Progenitor cell of endocrine pancreas (in vitro differentiated cells): ENCODE measurements around the gene GABRB2. TPM values are rescaled to one million over a fixed set of nuclear protein-coding genes. Genes with fewer than 3 reads are reported as not detected.

Experiments
- DNase-seq: peaks from one replicate; pipeline ENCODE4 v3.0.0; 2021; ENCODE audit warnings: low spot score; ENCODE audit not compliant: unreplicated experiment
- H3K27ac Mint-ChIP-seq: 2 replicates; pipeline ENCODE4 v1.8.0; 2021; ENCODE audit warnings: mild to moderate bottlenecking, moderate library complexity, mixed read lengths
- H3K27me3 Mint-ChIP-seq: 2 replicates; pipeline ENCODE4 v1.8.0; 2021; ENCODE audit warnings: mixed read lengths
- H3K36me3 Mint-ChIP-seq: 2 replicates; pipeline ENCODE4 v1.8.0; 2022; ENCODE audit warnings: mixed read lengths; ENCODE audit not compliant: insufficient read depth
- H3K4me1 Mint-ChIP-seq: 2 replicates; pipeline ENCODE4 v1.8.0; 2021; ENCODE audit warnings: low read depth, mixed read lengths
- H3K4me3 Mint-ChIP-seq: 2 replicates; pipeline ENCODE4 v1.8.0; 2021; ENCODE audit warnings: low read depth, mild to moderate bottlenecking, moderate library complexity, mixed read lengths
- H3K9me3 Mint-ChIP-seq: 2 replicates; pipeline ENCODE4 v1.8.0; 2021; ENCODE audit warnings: low read depth, mixed read lengths
- total RNA-seq: library from RNA; stranded (reverse); gene quantifications from 2 replicates; pipeline ENCODE4 v1.2.1, GENCODE V29; 2021
- TF ChIP-seq, protein P1 (sequence below): fragments of 200-600 bp; sonication (generic); IDR thresholded peaks from one replicate; pipeline ENCODE4 v1.5.0; 2021; ENCODE audit warnings: antibody characterized with exemption, mild to moderate bottlenecking; ENCODE audit not compliant: unreplicated experiment

The GABRB2 gene
- total RNA-seq, 1 donor from 2014 or later: 3.5 TPM

DNA sequence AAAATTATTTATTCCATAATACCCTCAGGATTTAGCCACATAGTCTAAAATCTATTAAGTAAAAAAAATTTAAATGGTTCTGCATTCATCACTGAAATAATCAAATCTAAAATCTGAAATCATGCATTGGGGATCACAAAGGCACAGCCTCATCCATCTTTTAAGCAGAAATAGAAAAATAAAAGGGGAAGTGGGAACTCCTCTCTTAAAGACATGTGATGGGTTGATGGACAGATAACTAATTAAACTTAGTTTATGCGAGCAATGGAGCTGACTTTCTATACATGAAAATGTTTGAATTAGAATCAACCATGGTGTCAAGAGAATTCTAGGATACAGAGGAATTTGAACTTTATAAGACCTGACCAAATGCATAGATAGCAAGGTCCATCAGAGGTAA, 170.5 kb downstream of the GABRB2 start:
- H3K27me3 Mint-ChIP-seq: no peaks in the 10 kb centered on the region
- no peaks in the 10 kb centered on the region for H3K36me3 Mint-ChIP-seq
- no peaks in the 10 kb centered on the region for H3K9me3 Mint-ChIP-seq
- H3K4me1 Mint-ChIP-seq: peaks cover 1% of the 10 kb centered on the region
- no peak overlapping the region for H3K4me3 Mint-ChIP-seq
- H3K27ac Mint-ChIP-seq: no peak overlapping the region
- TF ChIP-seq, protein P1, sequence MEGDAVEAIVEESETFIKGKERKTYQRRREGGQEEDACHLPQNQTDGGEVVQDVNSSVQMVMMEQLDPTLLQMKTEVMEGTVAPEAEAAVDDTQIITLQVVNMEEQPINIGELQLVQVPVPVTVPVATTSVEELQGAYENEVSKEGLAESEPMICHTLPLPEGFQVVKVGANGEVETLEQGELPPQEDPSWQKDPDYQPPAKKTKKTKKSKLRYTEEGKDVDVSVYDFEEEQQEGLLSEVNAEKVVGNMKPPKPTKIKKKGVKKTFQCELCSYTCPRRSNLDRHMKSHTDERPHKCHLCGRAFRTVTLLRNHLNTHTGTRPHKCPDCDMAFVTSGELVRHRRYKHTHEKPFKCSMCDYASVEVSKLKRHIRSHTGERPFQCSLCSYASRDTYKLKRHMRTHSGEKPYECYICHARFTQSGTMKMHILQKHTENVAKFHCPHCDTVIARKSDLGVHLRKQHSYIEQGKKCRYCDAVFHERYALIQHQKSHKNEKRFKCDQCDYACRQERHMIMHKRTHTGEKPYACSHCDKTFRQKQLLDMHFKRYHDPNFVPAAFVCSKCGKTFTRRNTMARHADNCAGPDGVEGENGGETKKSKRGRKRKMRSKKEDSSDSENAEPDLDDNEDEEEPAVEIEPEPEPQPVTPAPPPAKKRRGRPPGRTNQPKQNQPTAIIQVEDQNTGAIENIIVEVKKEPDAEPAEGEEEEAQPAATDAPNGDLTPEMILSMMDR: no peak
- DNase-seq: no peak

DNA sequence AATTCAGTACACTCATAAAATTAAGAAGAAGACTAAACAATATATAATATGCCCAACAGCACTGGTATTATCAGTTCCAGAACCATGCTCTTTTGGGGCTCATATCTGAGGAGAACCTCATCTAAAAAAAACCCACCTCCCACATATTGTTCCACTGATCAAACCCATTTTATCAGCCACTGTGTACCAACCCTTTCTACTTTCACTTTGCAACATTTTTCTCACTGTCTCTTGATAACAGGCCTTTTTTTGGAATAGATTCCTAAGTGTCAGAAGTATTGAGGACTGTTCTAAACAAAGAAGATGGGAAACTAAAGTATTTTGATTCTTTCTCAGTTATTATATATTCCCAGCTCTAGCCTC, 173.2 kb downstream of the GABRB2 start:
- Mint-ChIP-seq H3K4me1 (peaks cover 4% of the 10 kb centered on the region), H3K9me3 (no peaks in the 10 kb centered on the region), H3K27ac (no peak overlapping the region), H3K4me3 (no peak overlapping the region), H3K27me3 (no peaks in the 10 kb centered on the region), H3K36me3 (no peaks in the 10 kb centered on the region)
- DNase-seq: no peak
- TF ChIP-seq, protein P1: no peak

DNA sequence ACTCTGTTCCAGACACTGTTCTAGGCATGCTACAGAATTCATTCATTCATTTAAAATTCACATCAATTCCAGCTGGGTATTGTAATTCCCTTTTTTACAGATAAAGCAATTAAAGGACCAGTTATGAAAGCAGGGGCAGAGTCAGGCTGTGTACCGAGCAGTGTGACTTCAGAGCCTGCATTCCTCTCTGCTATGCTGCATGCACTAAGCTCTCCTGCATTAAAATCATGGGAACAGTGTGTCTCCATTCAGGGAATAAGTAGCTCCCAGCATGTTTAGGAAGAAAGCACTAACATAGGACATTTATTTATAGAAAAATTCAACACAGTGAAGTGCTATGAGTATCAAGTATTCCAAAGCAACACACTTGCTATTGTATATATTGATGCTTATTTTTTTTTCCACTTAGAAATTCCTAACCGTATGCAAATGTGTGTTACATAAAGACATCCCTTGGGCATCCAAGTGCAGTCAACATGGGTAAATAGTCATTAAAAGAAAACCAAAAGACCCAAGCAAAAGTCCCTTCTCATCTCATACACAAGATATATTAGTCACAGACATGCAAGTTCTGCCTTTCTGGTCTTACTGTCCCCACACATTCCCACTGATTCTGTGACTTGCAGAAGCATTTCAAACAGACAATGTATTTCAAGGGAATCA, 173.7 kb downstream of the GABRB2 start:
- Mint-ChIP-seq H3K36me3 (no peaks in the 10 kb centered on the region), H3K4me1 (peaks cover 4% of the 10 kb centered on the region)

DNA sequence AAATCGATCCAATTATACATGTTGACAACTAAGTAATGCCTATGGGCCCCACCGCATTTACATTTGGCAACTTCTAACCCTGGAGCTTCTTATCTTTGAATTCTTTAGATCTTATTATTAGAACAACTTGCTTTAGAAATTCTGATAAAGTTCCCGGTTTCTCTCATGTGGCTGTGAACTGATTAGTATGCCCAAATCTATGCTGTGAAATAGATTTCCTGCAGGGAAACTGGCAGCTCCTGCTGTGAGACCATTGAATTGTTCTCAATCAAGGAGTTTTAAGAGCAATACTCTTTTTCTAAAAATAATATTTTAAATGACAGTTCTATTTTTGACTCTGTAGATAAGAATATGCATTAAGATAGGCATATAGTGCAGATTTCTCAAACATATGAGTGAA, 177.5 kb downstream of the GABRB2 start:
- TF ChIP-seq, protein P1: no peak
- no peak for DNase-seq
- Mint-ChIP-seq H3K4me1 (peaks cover 3% of the 10 kb centered on the region), H3K27me3 (no peaks in the 10 kb centered on the region), H3K36me3 (no peaks in the 10 kb centered on the region), H3K4me3 (no peak overlapping the region), H3K9me3 (no peaks in the 10 kb centered on the region), H3K27ac (no peak overlapping the region)

More for the DNA sequence above, 173.7 kb downstream of the GABRB2 start:
- Mint-ChIP-seq H3K27me3 (no peaks in the 10 kb centered on the region), H3K9me3 (no peaks in the 10 kb centered on the region), H3K4me3 (no peak overlapping the region), H3K27ac (no peak overlapping the region)
- TF ChIP-seq, protein P1: no peak
- no peak for DNase-seq

DNA sequence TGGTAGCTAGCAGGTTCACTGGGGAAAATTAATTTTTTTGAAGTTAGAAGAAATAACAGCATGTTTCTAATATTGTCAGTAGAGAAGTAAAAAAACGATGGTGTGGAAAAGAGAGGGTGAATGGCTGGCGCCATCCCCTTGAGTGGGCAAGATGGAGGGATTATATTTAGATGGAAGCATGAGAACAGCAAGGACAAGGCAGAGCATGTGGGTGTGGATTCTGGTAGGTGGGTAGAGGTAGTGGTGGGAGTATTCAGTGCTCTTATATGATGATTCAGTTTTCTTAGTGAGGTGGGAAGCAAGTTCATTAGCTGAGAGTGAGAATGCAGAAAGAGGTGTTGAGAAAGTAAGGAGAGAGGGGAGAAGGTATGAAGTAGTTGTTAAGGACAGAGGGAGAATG, 188.1 kb downstream of the GABRB2 start:
- H3K4me1 Mint-ChIP-seq: no peaks in the 10 kb centered on the region
- peaks cover 4% of the 10 kb centered on the region for H3K9me3 Mint-ChIP-seq
- no peak for DNase-seq
- H3K4me3 Mint-ChIP-seq: no peak overlapping the region
- H3K27me3 Mint-ChIP-seq: no peaks in the 10 kb centered on the region
- TF ChIP-seq, protein P1: no peak
- no peaks in the 10 kb centered on the region for H3K36me3 Mint-ChIP-seq
- no peak overlapping the region for H3K27ac Mint-ChIP-seq
